Transverse colon (tissue), 4 donors: ENCODE measurements around the gene BRD3. TPM values are rescaled to one million over a fixed set of nuclear protein-coding genes. Genes with fewer than 3 reads are reported as not detected.

Experiments
- DNase-seq: peaks from one replicate; pipeline ENCODE4 v3.0.0-alpha.2; 2019
- H3K27ac ChIP-seq, 4 donors: fragments of 200-600 bp; sonication (generic); 2 replicates each; pipeline ENCODE4 v1.5.1; 2016 to 2018; ENCODE audit warnings: inconsistent platforms in 4 of 4
- H3K27me3 ChIP-seq: fragments of 200-600 bp; sonication (generic); 2 replicates; pipeline ENCODE4 v1.5.1; 2017; ENCODE audit warnings: inconsistent platforms
- H3K36me3 ChIP-seq, 4 donors: fragments of 200-600 bp; sonication (generic); 2 replicates each; pipeline ENCODE4 v1.5.1; 2017 to 2019; ENCODE audit warnings: inconsistent platforms in 4 of 4
- H3K4me1 ChIP-seq, 4 donors: fragments of 200-600 bp; sonication (generic); 2 replicates each; pipeline ENCODE4 v1.5.1; 2017 to 2020; ENCODE audit warnings: inconsistent platforms in 4 of 4
- H3K4me3 ChIP-seq, 4 donors: fragments of 200-600 bp; sonication (generic); 1 replicate in 1 of 4; 2 replicates in 3 of 4; pipeline versions ENCODE4 v1.5.1 to v1.6.1; 2017 to 2019; ENCODE audit warnings: inconsistent platforms in 4 of 4
- H3K9me3 ChIP-seq, 2 donors: fragments of 200-600 bp; sonication (generic); 2 replicates each; pipeline ENCODE4 v1.5.1; 2017 to 2019; ENCODE audit warnings: inconsistent platforms in 2 of 2
- EP300 ChIP-seq: sonication (generic); formaldehyde crosslinking; IDR thresholded peaks from one replicate; pipeline ENCODE4 v1.6.1; 2017; ENCODE audit warnings: antibody characterized with exemption, low read depth
- POLR2A ChIP-seq: fragments of 450-650 bp; IDR thresholded peaks from one replicate; pipeline ENCODE4 v1.6.1; 2016; ENCODE audit warnings: antibody characterized with exemption, mild to moderate bottlenecking, moderate library complexity
- POLR2AphosphoS5 ChIP-seq, 3 donors: sonication (generic); formaldehyde crosslinking; IDR thresholded peaks; one replicate each; pipeline ENCODE4 v1.6.1; 2016; ENCODE audit warnings: antibody characterized with exemption in 3 of 3
- WGBS, 2 donors: methylation state at CpG; one replicate each; pipeline ENCODE4 v1.1.5; 2018; ENCODE audit warnings: low coverage in 1 of 2; 5-methylcytosine and 5-hydroxymethylcytosine counted together
- in situ Hi-C, 4 donors: fragments of 200-750 bp; cut with MboI; loops; one replicate each; pipeline versions ENCODE4 v1.15.0 to v1.15.1; 2017; ENCODE audit warnings: low sequenced_read_pairs in 3 of 4, low pct_ligation_motif_present in 1 of 4, low pct_unique_long_range_greater_than_20kb in 1 of 4
- intact Hi-C: fragments of 100-400 bp; cut with DNase I; formaldehyde crosslinking; loops from one replicate; pipeline ENCODE4 v1.15.1; 2023; ENCODE audit warnings: low total_unique reads
- total RNA-seq, 4 donors: library from RNA; depleted of rRNA; stranded (reverse); fragments of >200 nt; gene quantifications; one replicate each; pipeline ENCODE4 v1.1.0, GENCODE V29; 2016
- TF ChIP-seq, protein P1 (sequence below), 5 experiments: fragments of 200-600 bp in 3 of 5; fragments of 450-650 bp in 2 of 5; sonication (generic) in 3 of 5; IDR thresholded peaks; 1 replicate in 2 of 5; 2 replicates in 3 of 5; pipeline ENCODE4 v1.5.1; 2016 to 2017; ENCODE audit warnings: antibody characterized with exemption in 5 of 5, inconsistent platforms in 3 of 5, mild to moderate bottlenecking in 2 of 5, moderate library complexity in 1 of 5

BRD3 gene
- total RNA-seq, 4 donors from 2014 or later = 14.5 to 21.3 (median 17.2) TPM

DNA sequence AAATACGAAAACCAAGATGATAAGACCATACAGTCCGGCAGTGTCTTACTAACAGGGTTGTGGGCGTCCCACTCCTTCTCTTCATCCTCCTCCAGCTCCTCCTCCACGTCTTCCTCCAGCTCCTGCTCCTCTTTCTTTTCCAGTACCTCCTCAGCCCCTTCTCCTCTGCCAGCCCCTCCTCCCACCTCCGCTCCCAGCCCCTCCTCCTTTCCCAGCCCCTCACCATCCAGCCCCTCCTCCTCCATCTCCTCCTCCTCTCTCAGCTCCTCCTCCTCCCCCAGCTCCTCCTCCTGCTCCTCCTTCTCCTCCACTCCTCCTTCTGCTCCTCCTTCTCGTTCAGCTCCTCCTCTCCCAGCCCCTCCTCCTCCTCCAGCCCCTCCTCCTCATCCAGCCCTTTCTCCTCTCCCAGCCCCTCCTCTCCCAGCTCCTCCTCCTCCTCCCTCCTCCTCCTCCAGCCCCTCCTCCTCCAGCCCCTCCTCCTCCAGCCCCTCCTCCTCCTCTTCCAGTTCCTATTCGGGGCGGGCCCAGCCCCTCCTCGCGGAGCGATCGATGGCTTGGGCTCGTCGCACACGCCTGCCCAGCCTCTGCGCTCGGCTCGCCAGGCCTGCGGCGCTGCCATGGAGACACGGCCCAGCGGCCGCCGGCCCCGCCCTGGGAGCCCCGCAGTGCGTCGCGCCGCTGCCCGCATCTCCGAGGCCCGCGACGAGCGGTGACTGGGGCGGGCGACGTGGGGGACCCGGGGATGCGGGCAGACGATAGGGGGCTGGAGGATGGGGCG, 42.8 kb downstream of the BRD3 start, which contains the start of gene BRD3OS:
Gene BRD3OS, plus strand, starts transcription at position 654 of the 778 bp plus-strand sequence. CDS start 1,267 bp downstream, outside the sequence.
- Histone ChIP-seq H3K9me3 (no peaks in the 10 kb centered on the region), H3K36me3 (no peaks in the 10 kb centered on the region), H3K4me3 (peak within 1 kb of the TSS; percentile 91 to 98 (median 94)), H3K27me3 (no peaks in the 10 kb centered on the region), H3K27ac (peak within 1 kb of the TSS; percentile 78 to 89 (median 85)), H3K4me1 (peaks cover 0 to 17% (median 11%) of the 10 kb centered on the region in 4 donors)
- in situ Hi-C loops = no loop called here
- DNase-seq = peak; percentile 97
- 2 to 8% methylated on average over 5 to 31 of the region's 43 CpGs for WGBS, 2 donors
- TF ChIP-seq POLR2AphosphoS5 (IDR thresholded peaks at IDR 0.05) (peak in 1 of 3 donors; percentile 11), POLR2A (no peak), EP300 (no peak)
- TF ChIP-seq, protein P1, sequence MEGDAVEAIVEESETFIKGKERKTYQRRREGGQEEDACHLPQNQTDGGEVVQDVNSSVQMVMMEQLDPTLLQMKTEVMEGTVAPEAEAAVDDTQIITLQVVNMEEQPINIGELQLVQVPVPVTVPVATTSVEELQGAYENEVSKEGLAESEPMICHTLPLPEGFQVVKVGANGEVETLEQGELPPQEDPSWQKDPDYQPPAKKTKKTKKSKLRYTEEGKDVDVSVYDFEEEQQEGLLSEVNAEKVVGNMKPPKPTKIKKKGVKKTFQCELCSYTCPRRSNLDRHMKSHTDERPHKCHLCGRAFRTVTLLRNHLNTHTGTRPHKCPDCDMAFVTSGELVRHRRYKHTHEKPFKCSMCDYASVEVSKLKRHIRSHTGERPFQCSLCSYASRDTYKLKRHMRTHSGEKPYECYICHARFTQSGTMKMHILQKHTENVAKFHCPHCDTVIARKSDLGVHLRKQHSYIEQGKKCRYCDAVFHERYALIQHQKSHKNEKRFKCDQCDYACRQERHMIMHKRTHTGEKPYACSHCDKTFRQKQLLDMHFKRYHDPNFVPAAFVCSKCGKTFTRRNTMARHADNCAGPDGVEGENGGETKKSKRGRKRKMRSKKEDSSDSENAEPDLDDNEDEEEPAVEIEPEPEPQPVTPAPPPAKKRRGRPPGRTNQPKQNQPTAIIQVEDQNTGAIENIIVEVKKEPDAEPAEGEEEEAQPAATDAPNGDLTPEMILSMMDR (IDR thresholded peaks at IDR 0.05) = no peak
- intact Hi-C loops = no loop called here

DNA sequence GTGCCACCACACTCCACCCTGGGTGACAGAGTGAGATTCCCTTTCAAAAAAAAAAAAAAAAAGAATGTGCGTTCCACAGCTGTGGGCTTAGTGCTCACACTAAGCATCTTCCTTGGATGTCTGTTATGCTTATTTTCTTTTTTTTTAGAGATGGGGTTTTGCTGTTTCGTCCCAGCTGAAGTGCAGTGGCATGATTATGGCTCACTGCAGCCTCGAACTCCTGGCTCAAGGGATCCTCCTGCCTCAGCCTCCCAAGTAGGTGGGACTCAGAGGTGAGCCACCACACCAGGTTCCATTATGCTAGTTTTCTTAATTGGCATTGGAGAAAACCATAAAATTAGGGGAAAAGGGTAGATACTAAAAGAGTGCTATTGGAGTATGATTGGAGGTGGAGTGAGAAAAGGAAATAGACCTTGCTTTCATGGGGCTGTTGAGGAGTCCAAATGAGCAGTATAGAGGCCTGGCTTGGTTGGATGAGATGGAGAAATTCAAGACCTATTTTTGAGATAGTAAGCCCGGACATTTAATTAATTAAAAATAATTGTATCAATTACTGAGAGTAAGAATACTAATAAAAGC, 43.5 kb downstream of the BRD3 start:
- Histone ChIP-seq H3K9me3 (no peaks in the 10 kb centered on the region), H3K4me1 (peaks cover 0 to 17% (median 11%) of the 10 kb centered on the region in 4 donors), H3K36me3 (no peaks in the 10 kb centered on the region), H3K4me3 (peak overlapping the region in 1 of 4 donors; percentile 36), H3K27ac (peak overlapping the region; percentile 52 to 89 (median 82)), H3K27me3 (no peaks in the 10 kb centered on the region)
- no peak for TF ChIP-seq POLR2A
- TF ChIP-seq POLR2AphosphoS5 (IDR thresholded peaks at IDR 0.05) = no peak
- TF ChIP-seq EP300 = no peak
- TF ChIP-seq, protein P1 (IDR thresholded peaks at IDR 0.05) = no peak
- intact Hi-C loops = no loop called here
- in situ Hi-C loops = no loop called here
- no peak for DNase-seq
- 60 to 63% methylated on average over 3 to 4 of the region's 4 CpGs for WGBS, 2 donors

- intact Hi-C loops = no loop called here
- in situ Hi-C loops = no loop called here
- Histone ChIP-seq H3K27ac (no peak overlapping the region), H3K4me1 (no peaks in the 10 kb centered on the region), H3K4me3 (no peak overlapping the region), H3K36me3 (no peaks in the 10 kb centered on the region), H3K9me3 (peaks cover 0 to 4% of the 10 kb centered on the region in 2 donors), H3K27me3 (no peaks in the 10 kb centered on the region)
- no peak for DNase-seq
- no peak for TF ChIP-seq POLR2A
- TF ChIP-seq EP300 = no peak
- TF ChIP-seq POLR2AphosphoS5 (IDR thresholded peaks at IDR 0.05) = no peak
- TF ChIP-seq, protein P1 (IDR thresholded peaks at IDR 0.05) = no peak
- 96 to 100% methylated on average over 2 of the region's 2 CpGs for WGBS, 2 donors
These were observed 52.9 kb downstream of the BRD3 start for GRCh38 chr9:134014946-134015345.

DNA sequence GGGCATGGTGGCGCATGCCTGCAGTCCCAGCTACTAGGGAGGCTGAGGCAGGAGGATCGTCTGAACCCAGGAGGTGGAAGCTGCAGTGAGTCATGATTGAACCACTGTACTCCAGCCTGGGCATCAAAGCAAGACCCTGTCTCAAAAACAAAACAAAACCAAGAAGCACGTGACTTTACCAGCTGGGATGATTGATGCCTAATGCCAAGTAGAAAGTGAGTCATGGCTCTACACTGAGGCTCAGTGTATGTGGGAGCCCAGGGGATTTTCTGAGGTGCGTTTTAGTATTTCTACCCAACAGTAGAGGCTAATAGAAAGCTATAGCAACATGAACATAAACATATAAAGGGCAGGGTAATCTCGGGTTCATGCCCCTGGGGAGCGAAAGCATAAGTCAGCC, 56.4 kb downstream of the BRD3 start:
- WGBS, 2 donors = 83 to 84% methylated on average over 4 to 6 of the region's 6 CpGs
- no peak overlapping the region for H3K4me3 ChIP-seq

More for the DNA sequence above, 56.4 kb downstream of the BRD3 start:
- intact Hi-C loops = no loop called here
- in situ Hi-C loops = no loop called here
- H3K27ac ChIP-seq = no peak overlapping the region
- no peaks in the 10 kb centered on the region for H3K27me3 ChIP-seq
- TF ChIP-seq POLR2A (no peak), POLR2AphosphoS5 (IDR thresholded peaks at IDR 0.05) (no peak), EP300 (no peak)
- TF ChIP-seq, protein P1 (IDR thresholded peaks at IDR 0.05) = no peak
- no peak for DNase-seq
- H3K9me3 ChIP-seq = peaks cover 0 to 4% of the 10 kb centered on the region in 2 donors
- no peaks in the 10 kb centered on the region for H3K36me3 ChIP-seq
- no peaks in the 10 kb centered on the region for H3K4me1 ChIP-seq
